Progenitor cell of endocrine pancreas (in vitro differentiated cells): Measurements from ENCODE around the gene PIP4P1. TPM values are rescaled to one million over a fixed set of nuclear protein-coding genes. Genes with fewer than 3 reads are reported as not detected.
"Not testable (repeated sequence)": the region's sequence is repeated elsewhere in the genome, so short reads cannot be mapped to it uniquely, and the experiment has no call there.

Source experiments
- DNase-seq: peaks from one replicate; pipeline ENCODE4 v3.0.0; 2021; ENCODE audit warnings: low spot score; ENCODE audit not compliant: unreplicated experiment
- H3K27ac Mint-ChIP-seq: 2 replicates; pipeline ENCODE4 v1.8.0; 2021; ENCODE audit warnings: mild to moderate bottlenecking, moderate library complexity, mixed read lengths
- H3K27me3 Mint-ChIP-seq: 2 replicates; pipeline ENCODE4 v1.8.0; 2021; ENCODE audit warnings: mixed read lengths
- H3K36me3 Mint-ChIP-seq: 2 replicates; pipeline ENCODE4 v1.8.0; 2022; ENCODE audit warnings: mixed read lengths; ENCODE audit not compliant: insufficient read depth
- H3K4me1 Mint-ChIP-seq: 2 replicates; pipeline ENCODE4 v1.8.0; 2021; ENCODE audit warnings: low read depth, mixed read lengths
- H3K4me3 Mint-ChIP-seq: 2 replicates; pipeline ENCODE4 v1.8.0; 2021; ENCODE audit warnings: low read depth, mild to moderate bottlenecking, moderate library complexity, mixed read lengths
- H3K9me3 Mint-ChIP-seq: 2 replicates; pipeline ENCODE4 v1.8.0; 2021; ENCODE audit warnings: low read depth, mixed read lengths
- long read RNA-seq: library from polyadenylated mRNA; unstranded; transcript quantifications from one replicate; pipeline ENCODE4 v2.0.0, GENCODE V29; 2020
- total RNA-seq: library from RNA; stranded (reverse); gene quantifications from 2 replicates; pipeline ENCODE4 v1.2.1, GENCODE V29; 2021
- TF ChIP-seq, protein P1 (sequence below): fragments of 200-600 bp; sonication (generic); IDR thresholded peaks from one replicate; pipeline ENCODE4 v1.5.0; 2021; ENCODE audit warnings: antibody characterized with exemption, mild to moderate bottlenecking; ENCODE audit not compliant: unreplicated experiment

PIP4P1 gene
- 41.1 and 45.6 TPM in 2 replicates for total RNA-seq
- long read RNA-seq, partial matches to known transcripts = 1 of 2 reads
- long read RNA-seq, other reads (novel, unspliced or antisense) = 0 of 2 reads

DNA sequence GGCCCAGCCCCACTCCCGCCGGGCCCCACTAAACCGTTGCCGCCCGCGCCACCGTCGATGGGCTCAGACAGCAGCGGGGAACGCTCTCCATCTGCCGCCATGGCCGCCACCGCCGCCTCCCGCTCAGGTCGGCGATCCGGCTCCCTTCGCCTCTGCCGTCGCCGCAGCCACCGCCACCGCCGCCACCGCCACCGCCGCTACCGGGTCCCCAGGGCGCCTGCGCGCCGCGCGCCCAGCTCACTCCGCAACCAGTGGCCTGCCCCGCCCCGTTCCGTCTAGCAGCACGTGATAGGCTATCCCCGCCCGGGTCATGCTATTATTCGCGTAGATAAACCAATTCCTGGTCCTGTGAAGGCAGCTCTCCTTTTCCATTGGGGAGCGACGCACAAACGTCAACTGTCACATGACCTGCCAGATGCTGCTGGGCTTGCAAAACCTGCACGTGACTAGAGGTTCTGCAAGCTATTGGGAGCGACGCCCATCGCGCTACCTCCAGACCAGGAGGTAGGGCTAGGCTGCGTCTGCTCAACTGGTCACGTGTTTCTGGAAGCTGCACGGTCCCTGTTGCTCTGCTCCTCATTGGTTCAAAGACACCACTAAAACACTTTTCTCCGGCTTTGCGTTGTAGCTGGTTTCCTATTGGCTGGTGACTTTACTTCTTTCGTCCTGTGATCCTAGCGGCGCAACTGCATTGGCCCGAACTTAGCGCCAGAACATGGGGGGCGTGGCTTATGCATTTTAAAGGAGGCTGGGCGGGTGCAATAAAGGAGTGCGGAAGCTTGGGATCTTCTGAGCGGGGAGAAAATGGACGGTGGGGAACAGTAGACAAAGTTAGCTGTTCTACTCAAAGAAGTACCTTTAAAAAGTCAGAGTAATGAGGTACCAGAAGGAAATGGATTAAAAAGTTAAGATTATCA lies at the start of gene PIP4P1:
Gene PIP4P1 (minus strand): TSS at position 210 of the 917 bp plus-strand sequence. CDS start 109 bp downstream, at position 101.
- Mint-ChIP-seq H3K4me1 (peaks cover 15% of the 10 kb centered on the region), H3K9me3 (peaks cover 7% of the 10 kb centered on the region), H3K36me3 (peaks cover 20% of the 10 kb centered on the region), H3K4me3 (peak within 1 kb of the TSS; percentile 89), H3K27ac (peak within 1 kb of the TSS; percentile 96), H3K27me3 (no peaks in the 10 kb centered on the region)
- TF ChIP-seq, protein P1, sequence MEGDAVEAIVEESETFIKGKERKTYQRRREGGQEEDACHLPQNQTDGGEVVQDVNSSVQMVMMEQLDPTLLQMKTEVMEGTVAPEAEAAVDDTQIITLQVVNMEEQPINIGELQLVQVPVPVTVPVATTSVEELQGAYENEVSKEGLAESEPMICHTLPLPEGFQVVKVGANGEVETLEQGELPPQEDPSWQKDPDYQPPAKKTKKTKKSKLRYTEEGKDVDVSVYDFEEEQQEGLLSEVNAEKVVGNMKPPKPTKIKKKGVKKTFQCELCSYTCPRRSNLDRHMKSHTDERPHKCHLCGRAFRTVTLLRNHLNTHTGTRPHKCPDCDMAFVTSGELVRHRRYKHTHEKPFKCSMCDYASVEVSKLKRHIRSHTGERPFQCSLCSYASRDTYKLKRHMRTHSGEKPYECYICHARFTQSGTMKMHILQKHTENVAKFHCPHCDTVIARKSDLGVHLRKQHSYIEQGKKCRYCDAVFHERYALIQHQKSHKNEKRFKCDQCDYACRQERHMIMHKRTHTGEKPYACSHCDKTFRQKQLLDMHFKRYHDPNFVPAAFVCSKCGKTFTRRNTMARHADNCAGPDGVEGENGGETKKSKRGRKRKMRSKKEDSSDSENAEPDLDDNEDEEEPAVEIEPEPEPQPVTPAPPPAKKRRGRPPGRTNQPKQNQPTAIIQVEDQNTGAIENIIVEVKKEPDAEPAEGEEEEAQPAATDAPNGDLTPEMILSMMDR = no peak
- peak; percentile 97 for DNase-seq

DNA sequence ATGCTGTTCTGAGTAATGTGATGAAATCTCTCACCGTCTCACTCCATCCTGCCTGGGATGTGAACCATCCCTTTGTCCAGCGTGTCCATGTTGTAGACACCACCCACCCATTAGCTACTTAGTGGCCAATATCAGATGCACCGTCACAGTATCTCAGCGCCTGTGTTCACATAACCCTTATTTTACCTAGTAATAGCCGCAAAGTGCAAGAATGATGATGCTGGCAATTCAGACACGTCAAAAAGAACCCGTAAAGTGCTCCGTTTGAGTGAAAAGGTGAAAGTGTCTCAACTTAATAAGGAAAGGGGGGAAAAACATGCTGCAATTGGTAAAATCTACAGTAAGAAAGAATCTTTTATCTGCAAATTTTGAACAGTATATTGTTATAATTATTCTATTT lies 47.1 kb upstream of the PIP4P1 start:
- Mint-ChIP-seq H3K4me1 (peaks cover 6% of the 10 kb centered on the region), H3K27ac (no peak overlapping the region), H3K36me3 (peaks cover 2% of the 10 kb centered on the region), H3K4me3 (no peak overlapping the region), H3K27me3 (peaks cover 7% of the 10 kb centered on the region), H3K9me3 (peaks cover 3% of the 10 kb centered on the region)
- TF ChIP-seq, protein P1 = no peak
- no peak for DNase-seq

DNA sequence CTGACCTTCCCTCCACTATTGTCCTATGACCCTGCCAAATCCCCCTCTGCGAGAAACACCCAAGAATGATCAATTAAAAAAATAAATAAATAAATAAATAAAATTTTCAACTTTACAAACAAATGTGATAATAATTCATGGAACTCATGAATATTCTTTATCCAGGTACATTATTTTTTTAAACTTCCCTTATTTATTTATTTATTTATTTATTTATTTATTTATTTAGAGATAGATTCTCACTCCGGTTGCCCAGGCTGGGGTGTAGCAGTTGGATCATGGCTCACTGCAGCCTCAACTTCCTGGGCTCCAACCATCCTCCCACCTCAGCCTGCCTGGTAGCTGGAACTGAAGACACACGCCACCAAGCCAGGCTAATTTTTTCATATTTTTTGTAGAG lies 46.3 kb upstream of the PIP4P1 start:
- not testable (repeated sequence) for H3K36me3 Mint-ChIP-seq, H3K27ac Mint-ChIP-seq, H3K27me3 Mint-ChIP-seq, DNase-seq, H3K9me3 Mint-ChIP-seq, H3K4me1 Mint-ChIP-seq, H3K4me3 Mint-ChIP-seq

DNA sequence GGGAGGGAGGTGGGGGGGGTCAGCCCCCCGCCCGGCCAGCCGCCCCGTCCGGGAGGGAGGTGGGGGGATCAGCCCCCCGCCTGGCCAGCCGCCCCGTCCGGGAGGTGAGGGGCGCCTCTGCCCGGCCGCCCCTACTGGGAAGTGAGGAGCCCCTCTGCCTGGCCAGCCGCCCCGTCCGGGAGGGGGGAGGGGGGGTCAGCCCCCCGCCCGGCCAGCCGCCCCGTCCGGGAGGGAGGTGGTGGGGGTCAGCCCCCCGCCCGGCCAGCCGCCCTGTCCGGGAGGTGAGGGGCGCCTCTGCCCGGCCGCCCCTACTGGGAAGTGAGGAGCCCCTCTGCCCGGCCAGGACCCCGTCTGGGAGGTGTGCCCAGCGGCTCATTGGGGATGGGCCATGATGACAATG lies 45.5 kb upstream of the PIP4P1 start:
- not testable (repeated sequence) for H3K4me1 Mint-ChIP-seq, H3K27ac Mint-ChIP-seq, H3K4me3 Mint-ChIP-seq, H3K36me3 Mint-ChIP-seq, H3K9me3 Mint-ChIP-seq, DNase-seq, H3K27me3 Mint-ChIP-seq

DNA sequence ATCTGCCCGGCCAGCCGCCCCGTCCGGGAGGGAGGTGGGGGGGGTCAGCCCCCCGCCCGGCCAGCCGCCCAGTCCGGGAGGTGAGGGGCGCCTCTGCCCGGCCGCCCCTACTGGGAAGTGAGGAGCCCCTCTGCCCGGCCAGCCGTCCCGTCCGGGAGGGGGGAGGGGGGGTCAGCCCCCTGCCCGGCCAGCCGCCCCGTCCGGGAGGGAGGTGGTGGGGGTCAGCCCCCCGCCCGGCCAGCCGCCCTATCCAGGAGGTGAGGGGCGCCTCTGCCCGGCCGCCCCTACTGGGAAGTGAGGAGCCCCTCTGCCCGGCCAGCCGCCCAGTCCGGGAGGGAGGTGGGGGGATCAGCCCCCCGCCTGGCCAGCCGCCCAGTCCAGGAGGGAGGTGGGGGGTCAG lies 45.0 kb upstream of the PIP4P1 start:
- H3K9me3 Mint-ChIP-seq, DNase-seq, H3K36me3 Mint-ChIP-seq, H3K4me1 Mint-ChIP-seq, H3K27ac Mint-ChIP-seq, H3K4me3 Mint-ChIP-seq, H3K27me3 Mint-ChIP-seq: not testable (repeated sequence)

DNA sequence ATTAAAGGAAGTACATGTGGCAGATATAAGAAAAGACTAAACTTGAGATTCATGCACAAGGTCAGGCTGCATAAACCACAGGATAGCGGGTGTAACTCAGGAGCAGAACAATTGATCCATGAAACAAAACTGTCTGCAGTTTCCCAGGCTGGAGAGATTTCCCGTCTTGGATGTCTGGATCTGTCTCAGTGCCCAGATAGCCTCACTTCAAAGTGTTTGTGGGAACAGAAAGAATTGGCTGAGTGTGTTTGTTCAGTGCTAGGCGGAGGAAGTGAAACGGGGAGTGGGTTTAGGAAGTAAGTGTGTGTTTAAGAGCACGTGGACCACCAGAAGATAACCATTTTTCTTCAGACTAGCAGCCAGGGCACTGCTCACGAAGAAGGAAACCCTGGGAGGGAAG lies 42.7 kb upstream of the PIP4P1 start:
- Mint-ChIP-seq H3K4me1 (peaks cover 11% of the 10 kb centered on the region), H3K4me3 (no peak overlapping the region), H3K36me3 (peaks cover 2% of the 10 kb centered on the region), H3K9me3 (peaks cover 3% of the 10 kb centered on the region), H3K27ac (no peak overlapping the region), H3K27me3 (no peaks in the 10 kb centered on the region)
- TF ChIP-seq, protein P1 = no peak
- no peak for DNase-seq

DNA sequence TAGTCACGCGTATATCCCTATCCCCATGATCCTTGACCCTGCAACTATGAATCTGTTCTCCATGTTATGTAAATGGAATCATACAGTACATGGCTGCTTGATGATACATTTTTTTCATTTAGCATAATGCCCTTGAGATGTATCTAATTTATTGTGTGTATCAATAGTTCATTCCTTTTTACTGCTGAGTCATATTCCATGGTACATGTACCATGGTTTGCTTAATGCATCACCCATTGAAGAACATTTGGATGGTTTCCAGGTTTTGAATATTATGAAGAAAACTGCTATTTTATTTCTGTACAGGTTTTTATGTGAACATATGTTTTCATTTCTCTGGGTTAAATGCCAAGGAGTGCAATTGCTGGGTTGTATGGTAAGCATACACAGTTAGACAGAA lies 40.1 kb upstream of the PIP4P1 start:
- H3K4me1 Mint-ChIP-seq = peaks cover 11% of the 10 kb centered on the region
- H3K36me3 Mint-ChIP-seq = peaks cover 2% of the 10 kb centered on the region
- TF ChIP-seq, protein P1 = no peak
- DNase-seq = no peak
- peaks cover 3% of the 10 kb centered on the region for H3K9me3 Mint-ChIP-seq
- H3K27ac Mint-ChIP-seq = no peak overlapping the region
- no peak overlapping the region for H3K4me3 Mint-ChIP-seq
- H3K27me3 Mint-ChIP-seq = no peaks in the 10 kb centered on the region
